ENCODE data around the gene ERICH2. TPM values are rescaled to one million over a fixed set of nuclear protein-coding genes. Genes with fewer than 3 reads are reported as not detected.
"Not testable (repeated sequence)": the region's sequence is repeated elsewhere in the genome, so short reads cannot be mapped to it uniquely, and the experiment has no call there.

Gene ERICH2
- total RNA-seq, 1 donor from 2014 or later, result 0.52 TPM

- H3K9ac ChIP-seq (ENCODE audit: low read depth in 1 of 3, low read length in 3 of 3), result no peak overlapping the region
- peaks cover 0 to 6% (median 2%) of the 10 kb centered on the region in 3 donors for H3K27me3 ChIP-seq (ENCODE audit: control insufficient read depth in 3 of 3, insufficient read depth in 3 of 3, low read length in 3 of 3)
- H3K4me1 ChIP-seq (ENCODE audit: control insufficient read depth in 3 of 3, insufficient read depth in 3 of 3, low read length in 3 of 3), result no peaks in the 10 kb centered on the region
These were observed 30.6 kb upstream of the ERICH2 start for GRCh38 chr2:170739507-170740046.

GRCh38 chr2:170740660-170741059, 29.5 kb upstream of the ERICH2 start:
- H3K4me1 ChIP-seq (ENCODE audit: control insufficient read depth in 3 of 3, insufficient read depth in 3 of 3, low read length in 3 of 3), result no peaks in the 10 kb centered on the region
- H3K9me3 ChIP-seq (ENCODE audit: control insufficient read depth in 3 of 3, low read length in 3 of 3), result peaks cover 0 to 2% (median 0%) of the 10 kb centered on the region in 3 donors
- H3K36me3 ChIP-seq (ENCODE audit: control insufficient read depth in 3 of 3, insufficient read depth in 3 of 3, low read length in 3 of 3), result no peaks in the 10 kb centered on the region
- peaks cover 0 to 6% (median 5%) of the 10 kb centered on the region in 3 donors for H3K27me3 ChIP-seq (ENCODE audit: control insufficient read depth in 3 of 3, insufficient read depth in 3 of 3, low read length in 3 of 3)
- H3K9ac ChIP-seq (ENCODE audit: low read depth in 1 of 3, low read length in 3 of 3), result no peak overlapping the region
- no peak overlapping the region for H3K27ac ChIP-seq (ENCODE audit: low read depth, low read length)
- no peak overlapping the region for H3K4me3 ChIP-seq (ENCODE audit: low read length in 3 of 3)

More at GRCh38 chr2:170739507-170740046, 30.6 kb upstream of the ERICH2 start:
- H3K4me3 ChIP-seq (ENCODE audit: low read length in 3 of 3), result no peak overlapping the region
- H3K9me3 ChIP-seq (ENCODE audit: control insufficient read depth in 3 of 3, low read length in 3 of 3), result peaks cover 0 to 2% (median 0%) of the 10 kb centered on the region in 3 donors
- no peaks in the 10 kb centered on the region for H3K36me3 ChIP-seq (ENCODE audit: control insufficient read depth in 3 of 3, insufficient read depth in 3 of 3, low read length in 3 of 3)
- no peak overlapping the region for H3K27ac ChIP-seq (ENCODE audit: low read depth, low read length)

- Histone ChIP-seq H3K27me3 (ENCODE audit: control insufficient read depth in 3 of 3, insufficient read depth in 3 of 3, low read length in 3 of 3) (peaks cover 0 to 6% (median 5%) of the 10 kb centered on the region in 3 donors), H3K4me1 (ENCODE audit: control insufficient read depth in 3 of 3, insufficient read depth in 3 of 3, low read length in 3 of 3) (no peaks in the 10 kb centered on the region), H3K9me3 (ENCODE audit: control insufficient read depth in 3 of 3, low read length in 3 of 3) (peaks cover 0 to 2% (median 0%) of the 10 kb centered on the region in 3 donors), H3K36me3 (ENCODE audit: control insufficient read depth in 3 of 3, insufficient read depth in 3 of 3, low read length in 3 of 3) (no peaks in the 10 kb centered on the region), H3K27ac (ENCODE audit: low read depth, low read length) (no peak overlapping the region), H3K4me3 (ENCODE audit: low read length in 3 of 3) (no peak overlapping the region), H3K9ac (ENCODE audit: low read depth in 1 of 3, low read length in 3 of 3) (no peak overlapping the region)
These were observed 28.2 kb upstream of the ERICH2 start for GRCh38 chr2:170742000-170742399.

GRCh38 chr2:170742896-170743529, 27.2 kb upstream of the ERICH2 start:
- Histone ChIP-seq H3K9me3 (ENCODE audit: control insufficient read depth in 3 of 3, low read length in 3 of 3) (no peaks in the 10 kb centered on the region), H3K4me1 (ENCODE audit: control insufficient read depth in 3 of 3, insufficient read depth in 3 of 3, low read length in 3 of 3) (no peaks in the 10 kb centered on the region), H3K27me3 (ENCODE audit: control insufficient read depth in 3 of 3, insufficient read depth in 3 of 3, low read length in 3 of 3) (peaks cover 3 to 6% (median 5%) of the 10 kb centered on the region in 3 donors), H3K9ac (ENCODE audit: low read depth in 1 of 3, low read length in 3 of 3) (no peak overlapping the region), H3K4me3 (ENCODE audit: low read length in 3 of 3) (no peak overlapping the region), H3K36me3 (ENCODE audit: control insufficient read depth in 3 of 3, insufficient read depth in 3 of 3, low read length in 3 of 3) (no peaks in the 10 kb centered on the region), H3K27ac (ENCODE audit: low read depth, low read length) (no peak overlapping the region)

GRCh38 chr2:170743530-170744239, 26.5 kb upstream of the ERICH2 start:
- Histone ChIP-seq H3K27ac (ENCODE audit: low read depth, low read length) (no peak overlapping the region), H3K9me3 (ENCODE audit: control insufficient read depth in 3 of 3, low read length in 3 of 3) (no peaks in the 10 kb centered on the region), H3K27me3 (ENCODE audit: control insufficient read depth in 3 of 3, insufficient read depth in 3 of 3, low read length in 3 of 3) (peaks cover 3 to 6% (median 5%) of the 10 kb centered on the region in 3 donors), H3K4me1 (ENCODE audit: control insufficient read depth in 3 of 3, insufficient read depth in 3 of 3, low read length in 3 of 3) (no peaks in the 10 kb centered on the region), H3K36me3 (ENCODE audit: control insufficient read depth in 3 of 3, insufficient read depth in 3 of 3, low read length in 3 of 3) (no peaks in the 10 kb centered on the region), H3K4me3 (ENCODE audit: low read length in 3 of 3) (no peak overlapping the region), H3K9ac (ENCODE audit: low read depth in 1 of 3, low read length in 3 of 3) (no peak overlapping the region)

GRCh38 chr2:170744248-170745002, 25.8 kb upstream of the ERICH2 start:
- Histone ChIP-seq H3K36me3 (ENCODE audit: control insufficient read depth in 3 of 3, insufficient read depth in 3 of 3, low read length in 3 of 3) (no peaks in the 10 kb centered on the region), H3K27ac (ENCODE audit: low read depth, low read length) (no peak overlapping the region), H3K4me1 (ENCODE audit: control insufficient read depth in 3 of 3, insufficient read depth in 3 of 3, low read length in 3 of 3) (no peaks in the 10 kb centered on the region), H3K9ac (ENCODE audit: low read depth in 1 of 3, low read length in 3 of 3) (no peak overlapping the region), H3K4me3 (ENCODE audit: low read length in 3 of 3) (no peak overlapping the region), H3K27me3 (ENCODE audit: control insufficient read depth in 3 of 3, insufficient read depth in 3 of 3, low read length in 3 of 3) (peaks cover 3 to 6% (median 5%) of the 10 kb centered on the region in 3 donors), H3K9me3 (ENCODE audit: control insufficient read depth in 3 of 3, low read length in 3 of 3) (no peaks in the 10 kb centered on the region)

GRCh38 chr2:170745305-170745704, 24.9 kb upstream of the ERICH2 start:
- Histone ChIP-seq H3K27me3 (ENCODE audit: control insufficient read depth in 3 of 3, insufficient read depth in 3 of 3, low read length in 3 of 3) (peaks cover 3 to 6% (median 5%) of the 10 kb centered on the region in 3 donors), H3K4me3 (ENCODE audit: low read length in 3 of 3) (no peak overlapping the region), H3K4me1 (ENCODE audit: control insufficient read depth in 3 of 3, insufficient read depth in 3 of 3, low read length in 3 of 3) (no peaks in the 10 kb centered on the region), H3K27ac (ENCODE audit: low read depth, low read length) (no peak overlapping the region), H3K36me3 (ENCODE audit: control insufficient read depth in 3 of 3, insufficient read depth in 3 of 3, low read length in 3 of 3) (no peaks in the 10 kb centered on the region), H3K9ac (ENCODE audit: low read depth in 1 of 3, low read length in 3 of 3) (no peak overlapping the region), H3K9me3 (ENCODE audit: control insufficient read depth in 3 of 3, low read length in 3 of 3) (no peaks in the 10 kb centered on the region)

- Histone ChIP-seq H3K9ac (ENCODE audit: low read depth in 1 of 3, low read length in 3 of 3) (no peak overlapping the region), H3K27ac (ENCODE audit: low read depth, low read length) (no peak overlapping the region), H3K4me3 (ENCODE audit: low read length in 3 of 3) (no peak overlapping the region), H3K9me3 (ENCODE audit: control insufficient read depth in 3 of 3, low read length in 3 of 3) (no peaks in the 10 kb centered on the region), H3K4me1 (ENCODE audit: control insufficient read depth in 3 of 3, insufficient read depth in 3 of 3, low read length in 3 of 3) (no peaks in the 10 kb centered on the region), H3K36me3 (ENCODE audit: control insufficient read depth in 3 of 3, insufficient read depth in 3 of 3, low read length in 3 of 3) (no peaks in the 10 kb centered on the region), H3K27me3 (ENCODE audit: control insufficient read depth in 3 of 3, insufficient read depth in 3 of 3, low read length in 3 of 3) (peaks cover 3 to 6% (median 5%) of the 10 kb centered on the region in 3 donors)
These were observed 22.3 kb upstream of the ERICH2 start for GRCh38 chr2:170747921-170748320.

- not testable (repeated sequence) for H3K9ac ChIP-seq (ENCODE audit: low read depth in 1 of 3, low read length in 3 of 3); H3K9me3 ChIP-seq (ENCODE audit: control insufficient read depth in 3 of 3, low read length in 3 of 3); H3K4me3 ChIP-seq (ENCODE audit: low read length in 3 of 3); H3K36me3 ChIP-seq (ENCODE audit: control insufficient read depth in 3 of 3, insufficient read depth in 3 of 3, low read length in 3 of 3); H3K27me3 ChIP-seq (ENCODE audit: control insufficient read depth in 3 of 3, insufficient read depth in 3 of 3, low read length in 3 of 3); H3K27ac ChIP-seq (ENCODE audit: low read depth, low read length); H3K4me1 ChIP-seq (ENCODE audit: control insufficient read depth in 3 of 3, insufficient read depth in 3 of 3, low read length in 3 of 3)
These were observed 18.6 kb upstream of the ERICH2 start for GRCh38 chr2:170751555-170751954.
